ENCODE measurements around the gene SNAP91. TPM values are rescaled to one million over a fixed set of nuclear protein-coding genes. Genes with fewer than 3 reads are reported as not detected.

The SNAP91 gene
- total and polyA plus RNA-seq, 2 of the 8 experiments (the other 6 are each of a cell fraction or from before 2014, with no cell fraction given): 1.3 to 1.5 TPM

- TF ChIP-seq KDM1A (IDR thresholded peaks at IDR 0.05; ENCODE audit: borderline replicate concordance, low read length): no peak
- TF ChIP-seq CTBP2 (IDR thresholded peaks at IDR 0.05; ENCODE audit: borderline replicate concordance, insufficient read depth, insufficient read length, low read length): no peak
- TF ChIP-seq CBX5 (IDR thresholded peaks at IDR 0.05; ENCODE audit: low read depth, low read length): no peak
Measured at GRCh38 chr6:83505356-83505755, 203.5 kb downstream of the SNAP91 start (continued).

Other genes with a start within 250 kb of the SNAP91 start
- 2.3 and 2.9 TPM in 2 replicates for gene PRSS35, start 196.6 kb downstream of the SNAP91 start, total RNA-seq (2021; fragmentation: NEBNext Ultra II Directional; extraction: Animal tissue kit (Norgen Biotek cat#: 25700))
- gene PRSS35, start 196.6 kb downstream of the SNAP91 start, polyA plus RNA-seq (2011; rRNA removed): 0.58 and 1.3 TPM in 2 replicates
- 0.74 and 1.9 TPM in 2 replicates for gene RIPPLY2, start 144.3 kb upstream of the SNAP91 start, total RNA-seq (2021; fragmentation: NEBNext Ultra II Directional; extraction: Animal tissue kit (Norgen Biotek cat#: 25700))
- 1.3 and 1.5 TPM in 2 replicates for gene RIPPLY2, start 144.3 kb upstream of the SNAP91 start, polyA plus RNA-seq (2011; rRNA removed)
- 14.6 TPM in 2 replicates for gene CYB5R4, start 150.6 kb upstream of the SNAP91 start, total RNA-seq (2021; fragmentation: NEBNext Ultra II Directional; extraction: Animal tissue kit (Norgen Biotek cat#: 25700))
- 0.75 and 2.8 TPM in 2 replicates for gene CYB5R4, start 150.6 kb upstream of the SNAP91 start, polyA plus RNA-seq (2011; rRNA removed)